PFSK-1 (cell line): ENCODE results near the gene HSPA12B.

Experiments used
- POLR2AphosphoS5 ChIP-seq: IDR thresholded peaks from 2 replicates; pipeline ENCODE4 v1.6.1; 2012; ENCODE audit warnings: low read depth, mild to moderate bottlenecking, control low read depth, low read length, moderate library complexity
- REST ChIP-seq, 2 experiments: IDR thresholded peaks; 2 replicates each; pipeline versions ENCODE4 v1.6.1 to v1.8.0; 2011 to 2012; ENCODE audit warnings: low read depth in 2 of 2, low read length in 2 of 2, control low read depth in 1 of 2, inconsistent platforms in 1 of 2, mild to moderate bottlenecking in 1 of 2, moderate library complexity in 1 of 2; ENCODE audit not compliant: insufficient read depth in 1 of 2

- TF ChIP-seq REST (IDR thresholded peaks at IDR 0.05; ENCODE audit: insufficient read depth in 1 of 2, low read depth in 2 of 2, low read length in 2 of 2) (no peak), POLR2AphosphoS5 (no peak)
Observed at GRCh38 chr20:3798373-3798768, 65.9 kb downstream of the HSPA12B start.
